AG10803 (cell line): Measurements from ENCODE around the gene PNLIPRP3.

Experiments
- DNase-seq: peaks from one replicate; pipeline ENCODE4 v3.0.0; 2010; ENCODE audit warnings: low read depth
- H3K4me3 ChIP-seq: 2 replicates; pipeline ENCODE4 v1.5.1; 2011; ENCODE audit warnings: mild to moderate bottlenecking, low read length, control low read depth
- CTCF ChIP-seq: conservative IDR thresholded peaks from 2 replicates; pipeline ENCODE4 v1.5.1; 2011; ENCODE audit warnings: mild to moderate bottlenecking, low read length, control low read depth, inconsistent platforms

PNLIPRP3 gene

GRCh38 chr10:116476461-116476860 lies 48.8 kb downstream of the PNLIPRP3 start:
- DNase-seq, result no peak
- H3K4me3 ChIP-seq, result no peak overlapping the region
- no peak for TF ChIP-seq CTCF

DNA sequence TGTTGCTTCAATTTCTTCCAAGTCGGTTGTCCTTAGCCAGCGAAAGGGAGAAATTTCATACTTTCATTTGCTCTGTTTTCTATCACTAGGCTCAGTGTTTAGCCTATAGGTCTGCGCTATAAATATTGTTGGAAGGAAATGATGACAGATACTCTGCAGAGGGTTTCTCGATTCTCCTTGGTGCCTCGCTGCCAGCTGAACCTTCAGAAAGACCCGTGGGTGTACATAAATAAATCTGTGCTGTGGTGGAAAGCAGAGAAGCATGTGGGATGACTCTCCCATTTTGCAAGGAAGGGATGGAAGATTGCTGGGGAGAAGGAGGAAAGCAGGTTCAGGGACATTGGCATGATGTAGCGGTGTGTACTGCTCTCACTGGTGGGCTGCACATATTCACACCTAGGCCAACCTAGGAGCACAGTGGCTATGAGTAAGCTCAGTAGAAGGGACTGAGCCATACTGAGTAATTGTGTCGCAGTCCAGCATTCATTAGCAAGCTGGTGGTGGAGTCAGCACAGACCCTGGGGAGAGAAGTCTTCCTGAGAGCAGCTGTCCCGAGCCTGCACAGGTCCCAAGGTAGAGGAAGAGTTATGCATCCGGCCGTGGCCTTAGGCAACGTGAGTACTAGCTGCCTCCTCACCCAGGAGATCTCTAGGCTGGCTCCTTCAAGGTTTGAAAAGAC lies 50.5 kb downstream of the PNLIPRP3 start:
- DNase-seq, result no peak
- H3K4me3 ChIP-seq, result no peak overlapping the region
- TF ChIP-seq CTCF, result no peak

- no peak for TF ChIP-seq CTCF
- no peak for DNase-seq
- no peak overlapping the region for H3K4me3 ChIP-seq
Measured at GRCh38 chr10:116486770-116487448, 59.3 kb downstream of the PNLIPRP3 start.

DNA sequence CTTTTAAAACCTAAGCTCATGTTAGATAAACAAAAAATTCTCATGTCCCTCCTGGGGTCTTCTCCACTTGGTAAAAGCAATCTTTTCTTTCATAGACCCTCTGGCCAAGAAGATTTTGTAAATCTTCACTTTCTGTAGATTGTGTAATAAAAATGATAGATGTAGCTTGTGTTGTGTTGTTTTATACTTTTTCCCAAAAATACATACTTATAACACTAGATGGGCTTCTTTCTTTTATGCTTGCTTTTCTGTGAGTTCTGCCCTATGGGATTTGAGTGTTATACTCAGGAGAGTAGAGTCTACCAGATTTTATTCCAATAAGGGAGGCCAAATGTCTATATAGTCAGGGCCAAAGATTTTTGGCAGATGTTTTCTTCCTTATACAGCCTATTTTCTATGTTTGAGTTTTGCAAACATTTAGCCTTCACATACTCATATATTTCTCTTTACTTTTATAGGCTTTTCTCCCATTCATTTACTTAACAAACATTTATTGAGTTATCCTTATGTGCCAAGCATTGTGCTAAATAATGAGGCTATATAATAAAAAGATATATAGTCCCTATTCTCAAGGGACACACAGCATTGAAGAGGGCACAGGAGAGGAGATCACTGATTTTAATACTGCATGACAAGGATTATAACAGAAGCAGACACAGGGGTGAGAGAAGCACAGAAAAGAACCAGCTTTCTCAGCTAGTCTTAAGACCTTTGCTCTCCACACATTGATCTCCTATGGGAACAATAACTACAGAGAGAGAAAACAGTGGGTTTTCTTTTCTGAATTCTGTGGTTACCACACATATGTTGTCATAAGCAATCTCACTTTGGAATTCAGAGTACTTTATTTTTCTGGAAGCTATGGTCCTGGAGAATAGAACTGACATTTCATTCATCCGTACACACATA lies 60.1 kb downstream of the PNLIPRP3 start:
- TF ChIP-seq CTCF, result no peak
- no peak overlapping the region for H3K4me3 ChIP-seq
- DNase-seq, result no peak

GRCh38 chr10:116489460-116489859 lies 61.8 kb downstream of the PNLIPRP3 start:
- H3K4me3 ChIP-seq, result no peak overlapping the region
- TF ChIP-seq CTCF, result no peak
- DNase-seq, result no peak

- no peak overlapping the region for H3K4me3 ChIP-seq
- DNase-seq, result peak; percentile 30
- peak; percentile 66 for TF ChIP-seq CTCF
Measured at GRCh38 chr10:116490028-116490662, 62.5 kb downstream of the PNLIPRP3 start.
